K562 (cell line): ENCODE measurements around the gene KAZN. TPM values are rescaled to one million over a fixed set of nuclear protein-coding genes. Genes with fewer than 3 reads are reported as not detected.

Experiments
- CBFA2T3 ChIP-seq: fragments of 450-650 bp; IDR thresholded peaks from 2 replicates; pipeline ENCODE4 v1.6.1; 2017
- CHAMP1 ChIP-seq: fragments of 450-650 bp; IDR thresholded peaks from 2 replicates; pipeline ENCODE4 v1.6.1; 2016; ENCODE audit warnings: mild to moderate bottlenecking
- CREB3L1 ChIP-seq: fragments of 450-650 bp; IDR thresholded peaks from 2 replicates; pipeline ENCODE4 v1.6.1; 2014; ENCODE audit warnings: low read depth, mild to moderate bottlenecking, moderate library complexity, borderline replicate concordance
- JUN ChIP-seq, 2 experiments: sonication (generic) in 1 of 2; formaldehyde crosslinking in 1 of 2; IDR thresholded peaks; 2 replicates each; pipeline versions ENCODE4 v1.6.1 to v1.8.0; 2012 to 2022; ENCODE audit warnings: borderline replicate concordance in 2 of 2, mild to moderate bottlenecking in 2 of 2, improper control_type of control experiment in 1 of 2, low read depth in 1 of 2, low read length in 1 of 2, missing genetic modification reagents in 1 of 2
- LEF1 ChIP-seq: fragments of 450-650 bp; IDR thresholded peaks from 2 replicates; pipeline ENCODE4 v1.6.1; 2016; ENCODE audit warnings: mild to moderate bottlenecking
- MTA3 ChIP-seq: fragments of 450-650 bp; formaldehyde crosslinking; IDR thresholded peaks from 2 replicates; pipeline ENCODE4 v1.6.1; 2017; ENCODE audit warnings: mild to moderate bottlenecking, borderline replicate concordance
- NR2C1 ChIP-seq, 2 experiments: fragments of 450-650 bp; IDR thresholded peaks; 2 replicates each; pipeline ENCODE4 v1.6.1; 2017; ENCODE audit warnings: mild to moderate bottlenecking in 2 of 2, antibody characterized with exemption in 1 of 2, inconsistent platforms in 1 of 2, missing compliant biosample characterization in 1 of 2, missing genetic modification characterization in 1 of 2
- NR2C2 ChIP-seq, 2 experiments: fragments of 200-800 bp in 1 of 2; sonication (Bioruptor generic) in 1 of 2; sonication (generic) in 1 of 2; formaldehyde crosslinking in 1 of 2; IDR thresholded peaks; 2 replicates each; pipeline versions ENCODE4 v1.6.1 to v1.8.0; 2016 to 2022; ENCODE audit warnings: mild to moderate bottlenecking in 1 of 2, missing compliant biosample characterization in 1 of 2, missing genetic modification characterization in 1 of 2, missing genetic modification reagents in 1 of 2
- RBFOX2 ChIP-seq: fragments of 200-400 bp; formaldehyde crosslinking; IDR thresholded peaks from 2 replicates; pipeline ENCODE4 v1.6.1; 2017; ENCODE audit warnings: low read depth, mild to moderate bottlenecking, low read length, moderate library complexity
- TBP ChIP-seq: optimal IDR thresholded peaks from 2 replicates; pipeline ENCODE3; 2011; ENCODE audit warnings: low read depth, low read length, improper control_type of control experiment
- TRIM24 ChIP-seq, 2 experiments: fragments of 450-650 bp; IDR thresholded peaks; 2 replicates each; pipeline ENCODE4 v1.6.1; 2016
- VEZF1 ChIP-seq: fragments of 200-800 bp; sonication (Bioruptor generic); IDR thresholded peaks from 2 replicates; pipeline ENCODE4 v1.6.1; 2017; ENCODE audit warnings: missing genetic modification characterization, missing compliant biosample characterization
- ZKSCAN1 ChIP-seq: fragments of 150-350 bp; IDR thresholded peaks from 2 replicates; pipeline ENCODE4 v1.6.1; 2016; ENCODE audit warnings: low read depth, low read length
- ZMIZ1 ChIP-seq, 2 experiments: fragments of 150-350 bp in 1 of 2; IDR thresholded peaks; 2 replicates each; pipeline ENCODE4 v1.6.1; 2012 to 2016; ENCODE audit warnings: low read depth in 2 of 2, low read length in 2 of 2, mild to moderate bottlenecking in 1 of 2, moderate library complexity in 1 of 2
- ZNF3 ChIP-seq: fragments of 250-450 bp; sonication (Bioruptor Pico); IDR thresholded peaks from 2 replicates; pipeline ENCODE4 v1.5.0; 2021; ENCODE audit warnings: mild to moderate bottlenecking, moderate library complexity
- ZNF740 ChIP-seq, 3 experiments: fragments of 200-800 bp in 1 of 3; sonication (Bioruptor generic) in 1 of 3; sonication (generic) in 1 of 3; formaldehyde crosslinking in 1 of 3; IDR thresholded peaks; 2 replicates each; pipeline versions ENCODE4 v1.6.1 to v1.8.0; 2016 to 2022; ENCODE audit warnings: mild to moderate bottlenecking in 2 of 3, missing compliant biosample characterization in 2 of 3, missing genetic modification characterization in 2 of 3, missing genetic modification reagents in 1 of 3
- polyA plus RNA-seq, 8 experiments: library from polyadenylated mRNA; depleted of rRNA in 4 of 8; stranded (reverse) in 5 of 8; unstranded in 3 of 8; fragments of >200 nt; fragmentation: Nextera tagmentation in 2 of 8; fragmentation: Illumina TruSeq in 1 of 8; extraction: Ambion mirVana in 2 of 8; extraction: Trizol in 1 of 8; gene quantifications; 2 replicates each; pipeline versions ENCODE4 v1.2.1 to v1.2.3, GENCODE V29; 2011 to 2014; ENCODE audit warnings: inconsistent platforms in 1 of 8, missing spikeins in 1 of 8
- total RNA-seq, 7 experiments: library from RNA; depleted of rRNA in 6 of 7; stranded (reverse); fragments of >200 nt in 6 of 7; fragmentation: Illumina TruSeq in 2 of 7; extraction: Trizol in 2 of 7; gene quantifications; 2 replicates each; pipeline versions ENCODE4 v1.2.1 to v1.2.3, GENCODE V29; 2011 to 2021; ENCODE audit warnings: low replicate concordance in 1 of 7

The KAZN gene
- total and polyA plus RNA-seq, 9 of the 15 experiments (the other 6 are each of a cell fraction or from before 2014, with no cell fraction given) = 2.1 to 21.6 (median 5.4) TPM

- TF ChIP-seq VEZF1 (CRISPR knock-in tag) = no peak
- TF ChIP-seq CBFA2T3 = peak; percentile 97
- peak; percentile 71; the same call in 1 of the 2 replicates for TF ChIP-seq CREB3L1
- TF ChIP-seq NR2C2 (CRISPR knock-in tag; IDR thresholded peaks at IDR 0.05) = no peak
- TF ChIP-seq NR2C2 (tag; IDR thresholded peaks at IDR 0.05) = no peak
- TF ChIP-seq CHAMP1 = peak; percentile 71; the same call in 1 of the 2 replicates
- peak; percentile 53; the same call in 1 of the 2 replicates for TF ChIP-seq LEF1
- peak; percentile 72; the same call in 1 of the 2 replicates for TF ChIP-seq ZKSCAN1
- peak; percentile 98 to 99 for TF ChIP-seq TRIM24 (IDR thresholded peaks at IDR 0.05)
- TF ChIP-seq MTA3 = 0 out of 2 replicates have a peak, but pooled peaks have one; percentile 48
- TF ChIP-seq TBP = no peak
- 0 out of 2 replicates have a peak, but pooled peaks have one; percentile 30 for TF ChIP-seq NR2C1 (IDR thresholded peaks at IDR 0.05)
- TF ChIP-seq NR2C1 (tag; IDR thresholded peaks at IDR 0.05) = 0 out of 2 replicates have a peak, but pooled peaks have one; percentile 13
- TF ChIP-seq RBFOX2 = no peak
- TF ChIP-seq ZNF740 (CRISPR knock-in tag; IDR thresholded peaks at IDR 0.05) = no peak
- no peak for TF ChIP-seq ZNF740 (tag; IDR thresholded peaks at IDR 0.05)
- TF ChIP-seq JUN (IDR thresholded peaks at IDR 0.05; ENCODE audit: borderline replicate concordance, low read depth, low read length) = 0 out of 2 replicates have a peak, but pooled peaks have one; percentile 34
- no peak for TF ChIP-seq JUN (CRISPR knock-in tag; IDR thresholded peaks at IDR 0.05; ENCODE audit: borderline replicate concordance)
- TF ChIP-seq ZMIZ1 (IDR thresholded peaks at IDR 0.05; ENCODE audit: low read depth in 2 of 2, low read length in 2 of 2) = peak in 1 of 2 experiments; percentile 84; a peak in 2 of 4 replicates
- no peak for TF ChIP-seq ZNF3
Observed at GRCh38 chr1:14840374-14840773, 241.9 kb downstream of the KAZN start (continued).
